Vagina (tissue), 2 donors: Measurements from ENCODE around the gene C9orf43. TPM values are rescaled to one million over a fixed set of nuclear protein-coding genes. Genes with fewer than 3 reads are reported as not detected.
A peak's percentile ranks its signal among the peaks of the same experiment; 100 is the strongest.
"Not testable (repeated sequence)": the region's sequence is repeated elsewhere in the genome, so short reads cannot be mapped to it uniquely, and the experiment has no call there.

Experiments used
- DNase-seq, 2 donors: peaks; one replicate each; pipeline ENCODE4 v3.0.0-alpha.2; 2017; ENCODE audit errors: extremely low spot score in 2 of 2
- H3K27ac ChIP-seq: fragments of 200-600 bp; sonication (generic); one replicate; pipeline ENCODE4 v1.5.1; 2019
- H3K27me3 ChIP-seq: fragments of 200-600 bp; sonication (generic); one replicate; pipeline ENCODE4 v1.5.1; 2019
- H3K36me3 ChIP-seq, 2 donors: fragments of 200-600 bp; sonication (generic); one replicate each; pipeline ENCODE4 v1.5.1; 2017 to 2019
- H3K4me1 ChIP-seq: fragments of 200-600 bp; sonication (generic); one replicate; pipeline ENCODE4 v1.5.1; 2019
- H3K4me3 ChIP-seq, 2 donors: fragments of 200-600 bp; sonication (generic); 1 replicate in 1 of 2; 2 replicates in 1 of 2; pipeline ENCODE4 v1.5.1; 2016 to 2019
- H3K9me3 ChIP-seq: fragments of 200-600 bp; sonication (generic); one replicate; pipeline ENCODE4 v1.5.1; 2019
- CTCF ChIP-seq, 3 experiments: fragments of 450-650 bp in 2 of 3; fragments of 200-600 bp in 1 of 3; sonication (generic) in 1 of 3; IDR thresholded peaks; one replicate each; pipeline ENCODE4 v1.5.1; 2017 to 2019; ENCODE audit warnings: antibody characterized with exemption in 3 of 3, mild to moderate bottlenecking in 2 of 3, moderate library complexity in 2 of 3
- POLR2A ChIP-seq, 2 donors: fragments of 450-650 bp; IDR thresholded peaks; one replicate each; pipeline ENCODE4 v1.6.1; 2017; ENCODE audit warnings: antibody characterized with exemption in 2 of 2, mild to moderate bottlenecking in 2 of 2, moderate library complexity in 2 of 2
- POLR2AphosphoS5 ChIP-seq, 2 donors: sonication (generic); formaldehyde crosslinking; IDR thresholded peaks; one replicate each; pipeline ENCODE4 v1.9.0; 2017; ENCODE audit warnings: antibody characterized with exemption in 2 of 2, mild to moderate bottlenecking in 2 of 2, low read depth in 1 of 2; ENCODE audit not compliant: insufficient read depth in 1 of 2
- intact Hi-C: fragments of 100-400 bp; cut with DNase I; formaldehyde crosslinking; loops from one replicate; pipeline ENCODE4 v1.15.1; 2023
- total RNA-seq: library from RNA; depleted of rRNA; stranded (reverse); fragments of >200 nt; gene quantifications from one replicate; pipeline ENCODE4 v1.2.3, GENCODE V29; 2016

C9orf43 gene
- total RNA-seq, 1 donor from 2014 or later: not detected

GRCh38 chr9:113376634-113377567, 33.6 kb upstream of the C9orf43 start, which contains the start of gene HDHD3:
Gene HDHD3, minus strand, starts transcription at chr9:113376986. Its CDS starts 2,632 bp downstream, at chr9:113374354.
- no peak for TF ChIP-seq CTCF (IDR thresholded peaks at IDR 0.05)
- peak in 1 of 2 donors; percentile 67 for TF ChIP-seq POLR2A (IDR thresholded peaks at IDR 0.05)
- TF ChIP-seq POLR2AphosphoS5 (IDR thresholded peaks at IDR 0.05; ENCODE audit: insufficient read depth in 1 of 2, low read depth in 1 of 2): peak in 1 of 2 donors; percentile 92
- Histone ChIP-seq H3K4me1 (peaks cover 25% of the 10 kb centered on the region), H3K27ac (peak within 1 kb of the TSS; percentile 89), H3K4me3 (peak within 1 kb of the TSS; percentile 89 to 91), H3K27me3 (no peaks in the 10 kb centered on the region), H3K9me3 (no peaks in the 10 kb centered on the region), H3K36me3 (peaks cover 0 to 17% of the 10 kb centered on the region in 2 donors)
- DNase-seq: no peak
- intact Hi-C loops: no loop called here

- H3K27me3 ChIP-seq, H3K9me3 ChIP-seq, H3K36me3 ChIP-seq, DNase-seq, H3K27ac ChIP-seq, H3K4me3 ChIP-seq, intact Hi-C loops: not testable (repeated sequence)
- H3K4me1 ChIP-seq: peaks cover 25% of the 10 kb centered on the region
Observed at GRCh38 chr9:113379094-113379828, 31.3 kb upstream of the C9orf43 start.

GRCh38 chr9:113379829-113380210, 30.7 kb upstream of the C9orf43 start:
- H3K27ac ChIP-seq, H3K36me3 ChIP-seq, H3K9me3 ChIP-seq, intact Hi-C loops, DNase-seq, H3K27me3 ChIP-seq, H3K4me3 ChIP-seq: not testable (repeated sequence)
- H3K4me1 ChIP-seq: peaks cover 21% of the 10 kb centered on the region

- no peak overlapping the region for H3K27ac ChIP-seq
- no peak for DNase-seq
- TF ChIP-seq POLR2A (IDR thresholded peaks at IDR 0.05): no peak
- no peak for TF ChIP-seq POLR2AphosphoS5 (IDR thresholded peaks at IDR 0.05; ENCODE audit: insufficient read depth in 1 of 2, low read depth in 1 of 2)
- TF ChIP-seq CTCF (IDR thresholded peaks at IDR 0.05): no peak
Observed at GRCh38 chr9:113380869-113381378, 29.6 kb upstream of the C9orf43 start.

GRCh38 chr9:113381441-113381840, 29.1 kb upstream of the C9orf43 start:
- H3K9me3 ChIP-seq, H3K4me3 ChIP-seq, DNase-seq, H3K4me1 ChIP-seq, intact Hi-C loops, H3K36me3 ChIP-seq, H3K27me3 ChIP-seq: not testable (repeated sequence)
- H3K27ac ChIP-seq: peak overlapping the region; percentile 69

More at GRCh38 chr9:113380869-113381378, 29.6 kb upstream of the C9orf43 start:
- H3K4me3 ChIP-seq: no peak overlapping the region
- intact Hi-C loops: no loop called here
- H3K27me3 ChIP-seq: no peaks in the 10 kb centered on the region
- no peaks in the 10 kb centered on the region for H3K9me3 ChIP-seq
- peaks cover 10% of the 10 kb centered on the region for H3K4me1 ChIP-seq
- H3K36me3 ChIP-seq: no peaks in the 10 kb centered on the region

- intact Hi-C loops: no loop called here
- H3K9me3 ChIP-seq: no peaks in the 10 kb centered on the region
- H3K27ac ChIP-seq: peak overlapping the region; percentile 69
- H3K27me3 ChIP-seq: no peaks in the 10 kb centered on the region
- H3K36me3 ChIP-seq: no peaks in the 10 kb centered on the region
- no peak for TF ChIP-seq POLR2AphosphoS5 (IDR thresholded peaks at IDR 0.05; ENCODE audit: insufficient read depth in 1 of 2, low read depth in 1 of 2)
- TF ChIP-seq CTCF (IDR thresholded peaks at IDR 0.05): no peak
- TF ChIP-seq POLR2A (IDR thresholded peaks at IDR 0.05): no peak
- H3K4me1 ChIP-seq: peaks cover 9% of the 10 kb centered on the region
- H3K4me3 ChIP-seq: no peak overlapping the region
- no peak for DNase-seq
Observed at GRCh38 chr9:113381909-113382411, 28.6 kb upstream of the C9orf43 start.
